GM20000 (cell line): Measurements from ENCODE around the gene ARSJ.

Experiments used
- DNase-seq: peaks from one replicate; pipeline ENCODE4 v3.0.0; 2012; ENCODE audit warnings: low spot score
- CTCF ChIP-seq: IDR thresholded peaks from 2 replicates; pipeline ENCODE4 v1.5.1; 2012; ENCODE audit warnings: mild to moderate bottlenecking, control low read depth; ENCODE audit errors: extremely low read depth, missing control alignments

Gene ARSJ

DNA sequence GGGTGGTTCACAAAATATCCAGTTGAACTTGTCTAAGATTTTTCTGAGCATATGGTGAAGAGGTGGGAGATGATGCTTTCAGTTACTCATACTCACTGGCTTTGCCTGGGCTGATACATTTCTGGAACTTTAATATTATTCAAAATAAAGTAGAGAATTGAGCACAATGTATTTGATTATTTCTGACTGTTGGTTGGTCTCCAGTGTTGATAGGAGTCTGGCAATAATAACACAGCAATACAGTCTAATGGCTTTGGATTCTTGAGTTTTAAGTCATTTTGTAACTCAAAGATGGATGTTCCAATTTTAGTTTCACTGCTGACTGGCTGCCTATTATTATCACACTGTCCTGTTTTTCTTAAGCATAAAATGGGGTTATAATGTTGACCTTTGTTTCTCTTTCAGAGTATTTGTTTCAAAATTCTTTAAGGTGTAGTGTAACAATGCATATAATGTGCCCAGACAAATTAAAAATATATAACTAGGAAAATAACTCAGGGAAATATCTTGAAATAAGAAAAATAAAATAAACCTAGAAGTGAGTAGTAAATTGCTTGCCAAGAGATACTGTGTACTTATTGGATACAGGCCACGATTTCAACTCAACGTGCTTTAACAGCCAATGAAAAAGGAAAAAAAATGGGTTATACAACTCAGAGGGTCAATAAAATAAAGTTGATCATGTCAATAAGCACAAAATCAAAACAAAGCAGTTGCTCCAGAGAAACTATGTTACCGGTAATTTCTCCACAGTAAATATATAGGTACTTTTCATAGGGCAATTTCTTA is 99.0 kb downstream of the ARSJ start:
- DNase-seq: no peak
- TF ChIP-seq CTCF: no peak

GRCh38 chr4:113878668-113879067 is 100.8 kb downstream of the ARSJ start:
- TF ChIP-seq CTCF: no peak
- DNase-seq: no peak

GRCh38 chr4:113874480-113874879 is 105.0 kb downstream of the ARSJ start:
- no peak for DNase-seq
- TF ChIP-seq CTCF: no peak

DNA sequence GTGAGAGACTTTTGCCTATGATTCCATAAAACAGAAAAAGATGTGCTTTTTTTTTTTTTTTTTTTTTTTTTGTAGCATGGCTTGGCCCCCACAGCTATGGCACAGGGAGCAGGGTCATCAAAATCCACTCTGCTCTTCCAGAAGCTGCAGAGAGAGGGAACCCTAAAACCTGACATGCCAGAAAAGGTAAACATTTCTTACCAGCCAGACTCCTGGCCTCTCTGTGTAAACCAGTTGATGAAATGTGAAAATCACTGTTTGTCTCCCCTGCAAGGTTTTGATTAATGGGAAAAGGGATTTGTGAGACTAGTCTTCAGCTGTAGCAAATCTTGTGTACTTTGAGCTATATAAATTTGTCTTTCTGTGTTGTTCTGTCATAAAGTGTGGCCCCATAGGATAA is 105.9 kb downstream of the ARSJ start:
- no peak for TF ChIP-seq CTCF
- DNase-seq: no peak

DNA sequence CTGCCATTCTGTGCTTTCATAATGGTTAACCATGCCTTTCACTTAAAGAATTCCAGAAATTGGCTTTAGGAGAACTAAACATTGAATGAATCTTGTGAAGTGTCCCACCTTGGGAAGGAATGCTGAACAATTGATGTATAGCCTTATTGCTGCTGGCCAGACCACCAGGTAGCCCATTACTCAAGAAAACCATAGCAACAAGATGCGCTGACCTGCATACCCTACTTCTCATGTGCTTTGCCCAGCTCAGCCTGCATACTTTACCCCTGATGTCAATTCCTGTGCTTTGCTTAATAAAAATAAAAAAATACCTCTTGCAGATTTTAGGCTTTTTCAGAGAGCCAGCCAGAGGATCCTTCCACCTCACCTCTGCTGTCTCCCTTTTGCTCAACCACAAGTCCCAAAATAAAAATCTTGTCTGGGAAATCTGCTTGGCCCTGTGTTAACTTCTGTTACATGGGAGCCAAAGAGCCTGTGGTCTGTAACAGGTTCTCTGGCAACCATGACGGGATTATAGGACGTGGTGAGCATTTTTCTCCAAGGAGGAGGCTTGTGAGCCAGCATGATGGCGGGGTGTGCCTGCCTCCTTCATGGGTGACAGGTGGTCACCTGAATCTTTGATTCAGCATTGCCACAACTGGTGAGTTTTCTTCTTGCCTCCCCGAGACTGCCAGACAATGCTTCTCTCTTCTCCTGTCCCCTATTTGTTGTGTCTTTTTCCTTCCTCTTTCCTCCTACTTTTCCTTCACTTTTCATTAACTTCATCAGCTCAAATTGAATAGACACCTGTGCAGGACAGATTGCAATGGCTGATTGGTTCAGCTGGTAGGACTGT is 106.8 kb downstream of the ARSJ start:
- no peak for DNase-seq
- no peak for TF ChIP-seq CTCF

DNA sequence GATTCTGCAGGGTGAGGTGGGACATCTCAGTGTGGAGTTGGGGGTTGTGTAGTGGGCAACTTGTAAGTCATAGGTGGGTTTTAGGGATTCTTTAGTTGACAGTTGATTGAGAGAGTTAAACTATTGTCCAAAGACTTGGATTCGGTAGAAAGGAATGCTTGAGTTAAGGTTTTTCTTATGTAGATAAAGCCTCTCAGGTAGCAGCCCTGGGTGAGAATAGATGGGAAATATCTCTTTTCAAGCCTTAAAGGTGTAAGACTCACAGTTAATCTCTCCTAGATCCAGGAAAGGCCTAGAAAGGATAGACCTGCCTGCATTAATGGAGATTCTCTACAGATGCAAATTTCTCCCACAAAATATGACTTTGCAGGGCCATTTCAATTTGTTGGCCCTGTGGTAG is 108.4 kb downstream of the ARSJ start:
- TF ChIP-seq CTCF: no peak
- DNase-seq: no peak

- TF ChIP-seq CTCF: no peak
- peak; percentile 23 for DNase-seq
These were observed 109.6 kb downstream of the ARSJ start for GRCh38 chr4:113869743-113870375.
